ENCODE data around the gene TMEM169.
"Not testable (repeated sequence)": the region's sequence is repeated elsewhere in the genome, so short reads cannot be mapped to it uniquely, and the experiment has no call there.

TMEM169 gene

DNA sequence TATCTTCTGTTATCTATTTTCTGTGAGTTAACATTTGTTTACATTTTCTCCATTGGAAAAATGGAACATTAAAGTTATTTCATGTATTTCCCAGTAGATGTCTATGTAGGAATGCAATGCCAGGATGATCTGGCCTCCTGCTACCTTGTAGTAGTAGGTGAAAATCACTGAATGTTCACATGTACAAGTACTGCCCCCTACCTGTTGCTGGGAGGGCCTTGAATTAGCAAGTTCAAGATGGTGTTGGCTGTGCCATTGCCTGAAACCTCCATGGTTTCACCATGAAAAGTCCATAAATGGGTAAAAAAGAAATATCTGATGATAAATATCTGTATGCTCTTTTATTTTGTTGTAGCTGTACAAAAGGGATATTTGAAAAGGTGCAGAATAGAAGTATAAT is 58.2 kb downstream of the TMEM169 start:
- no peak overlapping the region for H3K9ac ChIP-seq (ENCODE audit: low read length)
- peaks cover 96% of the 10 kb centered on the region for H3K36me3 ChIP-seq (ENCODE audit: control insufficient read depth, insufficient read depth, low read length, severe bottlenecking)
- no peaks in the 10 kb centered on the region for H3K4me1 ChIP-seq (ENCODE audit: control insufficient read depth, insufficient read depth, low read length)
- no peaks in the 10 kb centered on the region for H3K9me3 ChIP-seq (ENCODE audit: control insufficient read depth, low read length)
- H3K4me3 ChIP-seq (ENCODE audit: low read length), result no peak overlapping the region
- no peak for DNase-seq (ENCODE audit: low read depth)
- H3K27me3 ChIP-seq (replicated peaks; ENCODE audit: control insufficient read depth, insufficient read depth, low read length), result no peaks in the 10 kb centered on the region

DNA sequence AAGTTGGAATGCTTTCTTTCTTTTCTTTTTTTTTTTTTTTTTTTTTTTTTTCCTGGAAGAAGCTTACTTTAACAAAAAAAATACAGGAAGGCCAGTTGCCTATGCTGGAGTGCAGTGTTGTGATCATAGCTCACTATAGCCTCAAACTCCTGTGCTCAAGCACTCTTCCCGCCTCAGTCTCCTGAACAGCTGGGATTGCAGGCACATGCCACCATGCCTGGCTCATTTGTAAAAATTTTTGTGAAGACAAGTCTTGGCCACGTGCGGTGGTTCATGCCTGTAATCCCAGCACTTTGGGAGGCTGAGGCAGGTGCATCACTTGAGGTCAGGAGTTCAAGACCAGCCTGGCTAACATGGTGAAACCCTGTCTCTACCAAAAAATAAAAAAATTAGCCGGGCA is 59.8 kb downstream of the TMEM169 start:
- DNase-seq (ENCODE audit: low read depth); H3K27me3 ChIP-seq (replicated peaks; ENCODE audit: control insufficient read depth, insufficient read depth, low read length); H3K9me3 ChIP-seq (ENCODE audit: control insufficient read depth, low read length); H3K4me1 ChIP-seq (ENCODE audit: control insufficient read depth, insufficient read depth, low read length); H3K4me3 ChIP-seq (ENCODE audit: low read length); H3K9ac ChIP-seq (ENCODE audit: low read length): not testable (repeated sequence)
- H3K36me3 ChIP-seq (ENCODE audit: control insufficient read depth, insufficient read depth, low read length, severe bottlenecking), result peaks cover 97% of the 10 kb centered on the region

DNA sequence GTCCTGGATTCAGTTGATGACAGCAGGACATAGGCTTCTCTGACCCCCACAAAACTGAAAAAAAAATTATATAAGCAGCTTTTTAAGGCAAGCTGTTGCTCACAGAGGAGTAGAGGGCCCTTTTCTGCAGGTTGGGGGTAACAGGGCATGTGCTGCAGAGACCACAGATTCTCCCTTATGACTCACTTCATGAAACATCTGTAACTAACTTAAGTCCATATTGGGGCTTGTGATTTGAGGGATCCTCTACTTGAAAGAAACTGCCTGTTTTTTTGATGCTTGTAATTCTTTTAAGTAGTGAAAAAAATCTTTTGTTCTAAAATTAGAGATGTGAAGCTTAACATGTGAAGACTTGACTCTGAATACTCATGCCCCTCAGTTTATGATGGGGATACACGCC is 60.8 kb downstream of the TMEM169 start:
- H3K36me3 ChIP-seq (ENCODE audit: control insufficient read depth, insufficient read depth, low read length, severe bottlenecking), result peaks cover 96% of the 10 kb centered on the region
- H3K4me1 ChIP-seq (ENCODE audit: control insufficient read depth, insufficient read depth, low read length), result no peaks in the 10 kb centered on the region
- H3K9ac ChIP-seq (ENCODE audit: low read length), result no peak overlapping the region
- no peaks in the 10 kb centered on the region for H3K9me3 ChIP-seq (ENCODE audit: control insufficient read depth, low read length)
- H3K27me3 ChIP-seq (replicated peaks; ENCODE audit: control insufficient read depth, insufficient read depth, low read length), result no peaks in the 10 kb centered on the region
- peak; percentile 56 for DNase-seq (ENCODE audit: low read depth)
- no peak overlapping the region for H3K4me3 ChIP-seq (ENCODE audit: low read length)

DNA sequence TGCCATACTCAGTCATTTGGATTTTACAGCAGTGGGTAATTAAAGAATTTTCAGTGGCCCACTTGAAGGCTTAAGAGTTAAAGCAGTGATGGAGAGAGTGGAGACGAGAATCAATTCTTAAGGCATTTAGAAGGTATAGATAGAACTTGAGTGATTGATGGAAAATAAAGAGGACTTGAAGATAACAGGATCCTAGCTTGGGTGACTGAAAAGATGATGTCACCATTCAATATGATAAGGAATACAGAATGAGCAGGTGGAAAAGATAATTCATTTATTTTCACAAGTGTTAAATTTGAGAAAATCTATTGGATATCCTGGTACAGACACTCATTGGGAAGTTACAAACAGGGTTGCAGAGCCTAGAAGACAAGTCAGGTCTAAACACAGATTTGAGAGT is 62.7 kb downstream of the TMEM169 start:
- no peaks in the 10 kb centered on the region for H3K4me1 ChIP-seq (ENCODE audit: control insufficient read depth, insufficient read depth, low read length)
- no peaks in the 10 kb centered on the region for H3K27me3 ChIP-seq (replicated peaks; ENCODE audit: control insufficient read depth, insufficient read depth, low read length)
- no peaks in the 10 kb centered on the region for H3K9me3 ChIP-seq (ENCODE audit: control insufficient read depth, low read length)
- H3K9ac ChIP-seq (ENCODE audit: low read length), result no peak overlapping the region
- H3K36me3 ChIP-seq (ENCODE audit: control insufficient read depth, insufficient read depth, low read length, severe bottlenecking), result peaks cover 96% of the 10 kb centered on the region
- no peak overlapping the region for H3K4me3 ChIP-seq (ENCODE audit: low read length)
- no peak for DNase-seq (ENCODE audit: low read depth)

DNA sequence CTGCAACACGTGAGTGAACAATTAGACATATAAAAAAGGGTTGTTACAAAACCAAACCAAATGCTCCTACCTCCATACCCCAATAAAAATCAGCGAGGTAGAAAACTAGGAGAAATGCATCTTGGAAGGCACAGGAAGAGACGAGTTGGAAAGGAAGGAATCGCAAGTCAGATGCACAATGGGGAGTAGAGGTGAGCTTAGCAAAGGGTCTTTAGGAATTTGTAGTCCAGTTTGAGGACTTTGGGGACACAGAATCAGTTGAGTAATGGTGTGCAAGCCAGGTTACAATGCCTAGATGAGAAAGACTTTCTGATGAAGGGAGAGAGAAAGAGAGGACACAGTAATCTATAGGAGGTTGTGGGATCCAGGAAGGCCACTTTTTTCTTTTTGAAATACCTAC is 63.1 kb downstream of the TMEM169 start:
- no peaks in the 10 kb centered on the region for H3K27me3 ChIP-seq (replicated peaks; ENCODE audit: control insufficient read depth, insufficient read depth, low read length)
- H3K9ac ChIP-seq (ENCODE audit: low read length), result no peak overlapping the region
- no peak for DNase-seq (ENCODE audit: low read depth)
- no peak overlapping the region for H3K4me3 ChIP-seq (ENCODE audit: low read length)
- no peaks in the 10 kb centered on the region for H3K4me1 ChIP-seq (ENCODE audit: control insufficient read depth, insufficient read depth, low read length)
- H3K36me3 ChIP-seq (ENCODE audit: control insufficient read depth, insufficient read depth, low read length, severe bottlenecking), result peaks cover 96% of the 10 kb centered on the region
- no peaks in the 10 kb centered on the region for H3K9me3 ChIP-seq (ENCODE audit: control insufficient read depth, low read length)

DNA sequence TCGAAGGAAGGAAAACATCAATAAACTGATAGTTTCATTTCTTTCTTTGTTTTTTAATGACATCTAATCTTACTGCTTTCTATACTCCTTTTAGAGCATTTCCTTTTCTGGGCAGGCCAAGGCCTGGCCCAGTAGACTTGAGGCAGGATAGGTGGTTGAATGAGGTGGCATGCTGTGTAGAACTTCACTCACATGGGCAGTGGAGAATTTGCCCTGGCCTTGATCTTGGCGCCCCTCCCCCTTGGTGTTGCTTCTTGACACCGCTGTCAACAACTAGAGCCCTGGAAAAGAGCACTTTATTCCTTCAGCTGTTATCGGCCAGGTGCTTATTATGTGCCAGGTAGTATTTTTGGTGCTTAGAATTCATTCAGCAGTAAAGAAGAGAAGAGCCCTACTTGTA is 64.9 kb downstream of the TMEM169 start:
- H3K9ac ChIP-seq (ENCODE audit: low read length), result no peak overlapping the region
- no peak for DNase-seq (ENCODE audit: low read depth)
- H3K9me3 ChIP-seq (ENCODE audit: control insufficient read depth, low read length), result no peaks in the 10 kb centered on the region
- H3K4me1 ChIP-seq (ENCODE audit: control insufficient read depth, insufficient read depth, low read length), result no peaks in the 10 kb centered on the region
- H3K36me3 ChIP-seq (ENCODE audit: control insufficient read depth, insufficient read depth, low read length, severe bottlenecking), result peaks cover 96% of the 10 kb centered on the region
- no peak overlapping the region for H3K4me3 ChIP-seq (ENCODE audit: low read length)
- H3K27me3 ChIP-seq (replicated peaks; ENCODE audit: control insufficient read depth, insufficient read depth, low read length), result no peaks in the 10 kb centered on the region

DNA sequence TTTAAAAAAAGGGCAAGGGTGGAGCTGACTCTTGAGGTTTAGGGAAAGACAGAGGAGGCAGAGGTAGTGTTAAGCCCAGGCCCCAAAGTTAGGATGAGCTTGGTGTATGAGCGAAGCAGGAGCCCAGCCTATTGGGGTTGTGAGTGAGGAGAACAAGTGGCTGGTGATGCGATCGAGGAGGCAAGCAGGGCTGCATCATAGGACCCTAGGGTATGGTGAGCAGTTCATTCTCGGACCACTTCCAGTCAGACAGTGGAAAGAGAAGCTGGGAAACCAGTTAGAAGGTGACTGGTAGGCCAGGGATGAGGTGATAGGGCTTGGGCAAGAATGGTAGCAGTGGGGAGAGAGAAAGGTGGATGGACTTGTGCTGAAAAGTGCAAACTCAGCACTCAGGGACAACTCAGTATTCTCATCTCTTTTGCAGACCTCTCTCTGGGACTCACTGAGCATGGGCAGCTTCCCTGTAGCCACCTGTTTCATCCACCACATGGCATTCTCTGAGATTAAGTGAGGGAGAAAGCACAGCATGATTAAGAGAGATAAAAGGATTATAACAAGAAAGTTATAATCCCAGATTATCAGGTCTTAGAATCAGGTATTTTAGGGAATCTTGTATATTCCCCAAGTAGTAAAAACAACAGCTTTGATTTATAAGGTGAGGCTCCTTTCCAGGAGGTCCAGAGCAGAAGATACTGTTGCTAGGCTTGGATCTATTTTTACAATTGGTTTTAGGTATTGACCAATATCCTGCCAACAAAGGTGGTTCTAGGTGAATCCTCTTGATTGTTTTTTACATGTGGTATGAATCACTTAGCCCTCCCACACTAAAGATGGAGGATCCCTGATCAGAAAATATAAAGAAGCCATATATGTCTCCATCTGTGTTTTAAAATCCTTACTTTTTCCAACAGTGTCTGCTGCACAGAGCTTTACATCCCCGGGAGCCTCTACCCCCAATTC is 65.7 kb downstream of the TMEM169 start:
- no peaks in the 10 kb centered on the region for H3K27me3 ChIP-seq (replicated peaks; ENCODE audit: control insufficient read depth, insufficient read depth, low read length)
- no peak overlapping the region for H3K4me3 ChIP-seq (ENCODE audit: low read length)
- no peak overlapping the region for H3K9ac ChIP-seq (ENCODE audit: low read length)
- H3K4me1 ChIP-seq (ENCODE audit: control insufficient read depth, insufficient read depth, low read length), result no peaks in the 10 kb centered on the region
- DNase-seq (ENCODE audit: low read depth), result no peak
- H3K36me3 ChIP-seq (ENCODE audit: control insufficient read depth, insufficient read depth, low read length, severe bottlenecking), result peaks cover 95% of the 10 kb centered on the region
- H3K9me3 ChIP-seq (ENCODE audit: control insufficient read depth, low read length), result no peaks in the 10 kb centered on the region

DNA sequence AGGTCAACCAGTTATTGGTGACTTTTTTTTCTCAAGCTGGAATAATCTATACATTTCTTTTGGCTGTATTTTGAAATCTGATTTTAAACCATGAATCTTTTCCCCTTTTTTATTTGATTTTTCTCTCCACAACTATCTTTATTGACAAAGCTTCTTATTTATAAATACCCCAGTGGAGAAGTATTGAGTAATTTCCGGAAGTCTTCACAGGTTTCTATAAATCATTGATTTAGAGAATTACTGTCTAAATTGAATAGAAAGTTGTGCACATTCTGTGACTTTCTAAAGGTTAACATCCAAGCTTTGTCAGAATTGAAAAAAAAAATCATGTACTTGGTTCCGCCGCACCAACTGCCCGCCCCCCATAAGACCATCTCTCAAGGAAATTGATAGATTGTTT is 67.3 kb downstream of the TMEM169 start:
- Histone ChIP-seq H3K4me3 (ENCODE audit: low read length) (no peak overlapping the region), H3K36me3 (ENCODE audit: control insufficient read depth, insufficient read depth, low read length, severe bottlenecking) (peaks cover 97% of the 10 kb centered on the region), H3K9me3 (ENCODE audit: control insufficient read depth, low read length) (no peaks in the 10 kb centered on the region), H3K9ac (ENCODE audit: low read length) (no peak overlapping the region), H3K4me1 (ENCODE audit: control insufficient read depth, insufficient read depth, low read length) (no peaks in the 10 kb centered on the region), H3K27me3 (replicated peaks; ENCODE audit: control insufficient read depth, insufficient read depth, low read length) (no peaks in the 10 kb centered on the region)
- DNase-seq (ENCODE audit: low read depth), result no peak

DNA sequence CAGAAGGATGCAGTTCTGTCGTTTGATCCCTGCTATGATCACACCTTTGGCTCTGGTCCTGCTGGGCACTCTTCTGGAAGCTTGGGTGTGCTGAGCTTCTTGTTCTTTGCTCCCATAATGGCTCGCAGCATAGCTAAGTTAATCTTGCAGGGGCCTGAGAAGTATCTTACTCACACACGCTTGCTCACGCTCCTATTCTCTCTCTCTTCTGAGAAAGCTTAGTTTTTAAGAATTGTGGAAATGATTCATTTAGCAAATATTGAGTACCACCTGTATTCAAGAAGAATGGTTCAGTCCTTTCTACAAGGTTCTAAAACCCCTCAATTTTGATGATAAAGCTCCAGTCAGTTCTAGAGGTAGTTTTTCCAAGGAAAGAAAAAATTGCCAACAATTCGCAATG is 68.0 kb downstream of the TMEM169 start:
- no peak overlapping the region for H3K9ac ChIP-seq (ENCODE audit: low read length)
- no peak for DNase-seq (ENCODE audit: low read depth)
- H3K27me3 ChIP-seq (replicated peaks; ENCODE audit: control insufficient read depth, insufficient read depth, low read length), result no peaks in the 10 kb centered on the region
- no peaks in the 10 kb centered on the region for H3K4me1 ChIP-seq (ENCODE audit: control insufficient read depth, insufficient read depth, low read length)
- no peak overlapping the region for H3K4me3 ChIP-seq (ENCODE audit: low read length)
- peaks cover 97% of the 10 kb centered on the region for H3K36me3 ChIP-seq (ENCODE audit: control insufficient read depth, insufficient read depth, low read length, severe bottlenecking)
- H3K9me3 ChIP-seq (ENCODE audit: control insufficient read depth, low read length), result no peaks in the 10 kb centered on the region

DNA sequence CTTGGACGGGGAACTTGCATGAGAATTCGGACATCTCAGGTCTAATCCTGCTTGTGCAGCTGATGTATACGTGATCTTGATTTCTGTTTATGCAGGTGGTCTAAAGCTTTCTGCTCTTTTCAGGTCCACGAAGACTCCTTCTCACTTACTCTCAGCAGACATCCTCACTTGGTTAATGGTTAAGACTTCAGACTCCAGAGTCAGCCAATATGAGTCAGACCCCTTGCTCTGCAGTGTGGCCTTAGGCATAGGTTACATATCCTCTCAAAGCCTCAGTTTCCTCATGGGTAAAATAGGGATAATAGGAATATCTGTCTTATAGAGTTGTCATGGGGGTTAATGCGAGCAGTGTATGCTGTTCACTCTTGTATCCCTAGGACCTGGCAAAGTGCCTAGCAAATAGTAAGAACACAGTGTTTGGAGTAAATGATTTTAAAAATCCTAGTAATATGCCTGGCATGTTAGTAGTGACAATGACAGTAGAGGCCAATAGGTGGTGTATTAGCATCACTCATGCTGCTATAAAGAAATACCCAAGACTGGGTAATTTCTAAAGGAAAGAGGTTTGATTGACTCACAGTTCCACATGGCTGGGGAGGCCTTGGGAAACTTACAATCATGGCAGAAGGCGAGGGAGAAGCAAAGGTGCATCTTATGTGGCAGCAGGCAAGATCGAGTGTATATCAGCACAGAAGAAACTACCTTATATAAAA is 69.8 kb downstream of the TMEM169 start:
- no peak overlapping the region for H3K9ac ChIP-seq (ENCODE audit: low read length)
- H3K4me3 ChIP-seq (ENCODE audit: low read length), result no peak overlapping the region
- DNase-seq (ENCODE audit: low read depth), result peak; percentile 22
- no peaks in the 10 kb centered on the region for H3K9me3 ChIP-seq (ENCODE audit: control insufficient read depth, low read length)
- peaks cover 96% of the 10 kb centered on the region for H3K36me3 ChIP-seq (ENCODE audit: control insufficient read depth, insufficient read depth, low read length, severe bottlenecking)
- no peaks in the 10 kb centered on the region for H3K4me1 ChIP-seq (ENCODE audit: control insufficient read depth, insufficient read depth, low read length)
- no peaks in the 10 kb centered on the region for H3K27me3 ChIP-seq (replicated peaks; ENCODE audit: control insufficient read depth, insufficient read depth, low read length)
